Epithelial cell of proximal tubule (primary cell): ENCODE measurements around the gene CDH23. TPM values are rescaled to one million over a fixed set of nuclear protein-coding genes. Genes with fewer than 3 reads are reported as not detected.

ENCODE experiments used
- DNase-seq: peaks from one replicate; pipeline ENCODE4 v3.0.0-alpha.2; 2011; ENCODE audit warnings: low read depth
- H3K4me3 ChIP-seq: 2 replicates; pipeline ENCODE4 v1.5.1; 2011; ENCODE audit warnings: low read depth, mild to moderate bottlenecking, low read length
- total RNA-seq: library from RNA; depleted of rRNA; stranded (reverse); fragments of >200 nt; gene quantifications from 2 replicates; pipeline ENCODE4 v1.2.3, GENCODE V29; 2015
- TF ChIP-seq, protein P1 (sequence below): conservative IDR thresholded peaks from 2 replicates; pipeline ENCODE4 v1.5.1; 2012; ENCODE audit warnings: low read depth, mild to moderate bottlenecking, low read length

CDH23 gene
- total RNA-seq, 1 donor from 2014 or later: under 0.01 TPM

DNA sequence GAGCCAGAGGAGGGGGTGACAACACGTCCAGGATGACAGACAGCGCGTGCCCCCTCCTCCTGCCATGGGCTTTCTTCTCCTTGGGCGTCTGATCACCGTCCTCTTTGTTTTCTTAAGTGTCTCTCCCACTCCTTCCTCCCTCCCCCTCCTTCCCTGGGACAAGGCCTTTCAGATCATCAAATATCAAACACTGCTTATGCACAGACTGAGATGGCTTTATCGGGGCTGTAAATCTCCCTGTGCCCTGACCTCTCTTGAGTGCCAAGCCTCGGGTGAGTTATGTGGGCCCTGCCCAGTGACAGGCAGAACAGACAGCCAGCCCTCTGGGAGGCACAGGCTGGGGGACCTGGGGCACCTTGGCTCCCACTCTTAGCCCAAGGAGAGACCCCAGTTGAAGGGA, 206.4 kb downstream of the CDH23 start:
- TF ChIP-seq, protein P1, sequence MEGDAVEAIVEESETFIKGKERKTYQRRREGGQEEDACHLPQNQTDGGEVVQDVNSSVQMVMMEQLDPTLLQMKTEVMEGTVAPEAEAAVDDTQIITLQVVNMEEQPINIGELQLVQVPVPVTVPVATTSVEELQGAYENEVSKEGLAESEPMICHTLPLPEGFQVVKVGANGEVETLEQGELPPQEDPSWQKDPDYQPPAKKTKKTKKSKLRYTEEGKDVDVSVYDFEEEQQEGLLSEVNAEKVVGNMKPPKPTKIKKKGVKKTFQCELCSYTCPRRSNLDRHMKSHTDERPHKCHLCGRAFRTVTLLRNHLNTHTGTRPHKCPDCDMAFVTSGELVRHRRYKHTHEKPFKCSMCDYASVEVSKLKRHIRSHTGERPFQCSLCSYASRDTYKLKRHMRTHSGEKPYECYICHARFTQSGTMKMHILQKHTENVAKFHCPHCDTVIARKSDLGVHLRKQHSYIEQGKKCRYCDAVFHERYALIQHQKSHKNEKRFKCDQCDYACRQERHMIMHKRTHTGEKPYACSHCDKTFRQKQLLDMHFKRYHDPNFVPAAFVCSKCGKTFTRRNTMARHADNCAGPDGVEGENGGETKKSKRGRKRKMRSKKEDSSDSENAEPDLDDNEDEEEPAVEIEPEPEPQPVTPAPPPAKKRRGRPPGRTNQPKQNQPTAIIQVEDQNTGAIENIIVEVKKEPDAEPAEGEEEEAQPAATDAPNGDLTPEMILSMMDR: no peak
- no peak for DNase-seq
- no peak overlapping the region for H3K4me3 ChIP-seq

DNA sequence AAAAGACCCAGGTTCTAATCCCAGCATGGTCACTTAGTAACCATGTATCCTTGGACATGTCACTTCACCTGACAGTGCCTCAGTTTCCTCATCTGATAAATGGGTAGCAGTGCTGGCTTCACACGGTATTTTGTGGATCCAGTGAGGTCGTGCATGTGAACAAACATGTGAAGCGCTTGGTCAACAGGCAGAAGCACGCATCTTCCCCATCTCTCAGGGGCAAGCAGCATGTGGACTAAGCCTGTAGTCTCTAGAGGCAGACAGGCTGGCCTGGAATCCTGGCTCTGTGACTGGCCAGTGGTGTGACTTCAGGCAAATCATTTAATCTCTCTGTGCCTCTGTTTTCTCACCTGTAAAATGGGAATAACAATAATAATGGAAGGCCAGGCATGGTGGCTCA, 207.0 kb downstream of the CDH23 start:
- TF ChIP-seq, protein P1: no peak
- no peak overlapping the region for H3K4me3 ChIP-seq
- no peak for DNase-seq

- H3K4me3 ChIP-seq: no peak overlapping the region
- no peak for DNase-seq
- TF ChIP-seq, protein P1: no peak
Measured at GRCh38 chr10:71604324-71605018, 207.8 kb downstream of the CDH23 start.

- TF ChIP-seq, protein P1: no peak
- DNase-seq: no peak
- H3K4me3 ChIP-seq: no peak overlapping the region
Measured at GRCh38 chr10:71605263-71605962, 208.7 kb downstream of the CDH23 start.

- DNase-seq: no peak
- no peak overlapping the region for H3K4me3 ChIP-seq
- TF ChIP-seq, protein P1: no peak
Measured at GRCh38 chr10:71606257-71607081, 209.7 kb downstream of the CDH23 start.

- no peak overlapping the region for H3K4me3 ChIP-seq
- TF ChIP-seq, protein P1: no peak
- no peak for DNase-seq
Measured at GRCh38 chr10:71607082-71607443, 210.3 kb downstream of the CDH23 start.
